ENCODE results near the gene CPA3. TPM values are rescaled to one million over a fixed set of nuclear protein-coding genes. Genes with fewer than 3 reads are reported as not detected.

Gene CPA3
- total and polyA plus RNA-seq, 2 donors (not counting 1 experiment from before 2014, with no cell fraction given) = 0.17 TPM; not detected in 1

DNA sequence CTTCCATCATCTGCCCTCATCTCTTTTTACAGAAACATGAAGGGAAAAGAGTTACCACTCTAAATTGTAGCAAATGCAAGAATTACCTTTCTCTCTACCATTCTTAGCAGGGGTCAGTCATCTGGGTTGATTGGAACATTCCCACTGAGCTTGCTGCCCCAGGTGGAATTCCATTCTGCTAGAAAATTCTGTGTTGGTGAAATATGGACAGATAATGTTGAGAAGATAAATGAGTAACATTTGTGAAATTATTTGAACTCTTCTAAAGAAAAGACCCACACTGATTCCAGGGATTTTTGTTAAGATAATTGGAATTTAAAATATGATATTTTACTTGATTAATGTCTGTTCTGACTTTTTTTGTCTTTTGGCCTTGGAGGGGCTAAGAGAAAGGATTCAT lies 11.0 kb upstream of the CPA3 start:
- TF ChIP-seq, protein P1, sequence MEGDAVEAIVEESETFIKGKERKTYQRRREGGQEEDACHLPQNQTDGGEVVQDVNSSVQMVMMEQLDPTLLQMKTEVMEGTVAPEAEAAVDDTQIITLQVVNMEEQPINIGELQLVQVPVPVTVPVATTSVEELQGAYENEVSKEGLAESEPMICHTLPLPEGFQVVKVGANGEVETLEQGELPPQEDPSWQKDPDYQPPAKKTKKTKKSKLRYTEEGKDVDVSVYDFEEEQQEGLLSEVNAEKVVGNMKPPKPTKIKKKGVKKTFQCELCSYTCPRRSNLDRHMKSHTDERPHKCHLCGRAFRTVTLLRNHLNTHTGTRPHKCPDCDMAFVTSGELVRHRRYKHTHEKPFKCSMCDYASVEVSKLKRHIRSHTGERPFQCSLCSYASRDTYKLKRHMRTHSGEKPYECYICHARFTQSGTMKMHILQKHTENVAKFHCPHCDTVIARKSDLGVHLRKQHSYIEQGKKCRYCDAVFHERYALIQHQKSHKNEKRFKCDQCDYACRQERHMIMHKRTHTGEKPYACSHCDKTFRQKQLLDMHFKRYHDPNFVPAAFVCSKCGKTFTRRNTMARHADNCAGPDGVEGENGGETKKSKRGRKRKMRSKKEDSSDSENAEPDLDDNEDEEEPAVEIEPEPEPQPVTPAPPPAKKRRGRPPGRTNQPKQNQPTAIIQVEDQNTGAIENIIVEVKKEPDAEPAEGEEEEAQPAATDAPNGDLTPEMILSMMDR (conservative IDR thresholded peaks at IDR 0.05 in 1 of 2, IDR thresholded peaks at IDR 0.05 in 1 of 2; ENCODE audit: low read depth in 1 of 2, low read length in 2 of 2) = no peak
- TF ChIP-seq EZH2 (IDR thresholded peaks at IDR 0.05; ENCODE audit: low read length, missing control alignments) = no peak
- DNase-seq (ENCODE audit: low read depth in 2 of 2) = no peak
- Histone ChIP-seq H3K4me1 (ENCODE audit: control insufficient read depth, extremely low read depth, insufficient read depth, low read length) (no peaks in the 10 kb centered on the region), H3K9ac (ENCODE audit: insufficient read depth, low read length) (no peak overlapping the region), H3K4me2 (ENCODE audit: extremely low read depth, insufficient read depth, low read length) (no peak overlapping the region), H4K20me1 (ENCODE audit: control insufficient read depth, extremely low read depth, insufficient read depth, low read length) (no peaks in the 10 kb centered on the region), H3K36me3 (ENCODE audit: control insufficient read depth, insufficient read depth, low read length) (no peaks in the 10 kb centered on the region), H3K79me2 (ENCODE audit: control insufficient read depth, insufficient read depth, low read length) (no peaks in the 10 kb centered on the region), H3K27ac (ENCODE audit: insufficient read depth, low read length) (no peak overlapping the region), H2AFZ (ENCODE audit: low read length) (no peak overlapping the region), H3K9me3 (ENCODE audit: control insufficient read depth, insufficient read depth, low read depth, low read length) (no peaks in the 10 kb centered on the region), H3K4me3 (replicated peaks in 1 of 4; ENCODE audit: control extremely low read depth in 1 of 4, insufficient read depth in 1 of 4, low read depth in 3 of 4, low read length in 4 of 4) (no peak overlapping the region), H3K27me3 (ENCODE audit: control insufficient read depth, insufficient read depth, low read length) (no peaks in the 10 kb centered on the region)

DNA sequence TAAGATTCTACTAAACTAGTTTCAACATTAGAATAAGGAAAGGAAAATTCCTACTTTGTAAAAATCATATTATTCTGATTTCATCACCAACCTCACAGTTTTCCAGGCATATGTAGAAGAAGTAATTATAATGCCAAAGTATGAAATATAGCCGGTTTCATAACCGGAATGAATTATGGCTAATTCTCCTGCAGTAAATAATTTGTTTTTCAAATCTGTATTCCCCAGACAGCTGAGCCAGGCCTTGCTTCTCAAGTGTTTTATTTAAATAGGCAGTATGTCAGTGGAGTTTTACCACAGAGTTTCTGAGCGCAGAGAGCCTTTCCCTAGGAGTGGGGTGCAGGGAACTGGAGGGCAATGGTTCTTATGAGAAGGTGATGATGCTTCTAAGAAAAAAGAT lies 8.7 kb upstream of the CPA3 start:
- Histone ChIP-seq H3K4me1 (ENCODE audit: control insufficient read depth, extremely low read depth, insufficient read depth, low read length) (no peaks in the 10 kb centered on the region), H2AFZ (ENCODE audit: low read length) (no peak overlapping the region), H3K36me3 (ENCODE audit: control insufficient read depth, insufficient read depth, low read length) (no peaks in the 10 kb centered on the region), H3K79me2 (ENCODE audit: control insufficient read depth, insufficient read depth, low read length) (no peaks in the 10 kb centered on the region), H3K4me3 (replicated peaks in 1 of 4; ENCODE audit: control extremely low read depth in 1 of 4, insufficient read depth in 1 of 4, low read depth in 3 of 4, low read length in 4 of 4) (no peak overlapping the region), H3K9ac (ENCODE audit: insufficient read depth, low read length) (no peak overlapping the region), H3K4me2 (ENCODE audit: extremely low read depth, insufficient read depth, low read length) (no peak overlapping the region), H3K27ac (ENCODE audit: insufficient read depth, low read length) (no peak overlapping the region), H3K9me3 (ENCODE audit: control insufficient read depth, insufficient read depth, low read depth, low read length) (no peaks in the 10 kb centered on the region), H3K27me3 (ENCODE audit: control insufficient read depth, insufficient read depth, low read length) (no peaks in the 10 kb centered on the region), H4K20me1 (ENCODE audit: control insufficient read depth, extremely low read depth, insufficient read depth, low read length) (no peaks in the 10 kb centered on the region)
- DNase-seq (ENCODE audit: low read depth in 2 of 2) = peak in 1 of 2 donors; percentile 27
- TF ChIP-seq, protein P1 (conservative IDR thresholded peaks at IDR 0.05 in 1 of 2, IDR thresholded peaks at IDR 0.05 in 1 of 2; ENCODE audit: low read depth in 1 of 2, low read length in 2 of 2) = no peak
- no peak for TF ChIP-seq EZH2 (IDR thresholded peaks at IDR 0.05; ENCODE audit: low read length, missing control alignments)

DNA sequence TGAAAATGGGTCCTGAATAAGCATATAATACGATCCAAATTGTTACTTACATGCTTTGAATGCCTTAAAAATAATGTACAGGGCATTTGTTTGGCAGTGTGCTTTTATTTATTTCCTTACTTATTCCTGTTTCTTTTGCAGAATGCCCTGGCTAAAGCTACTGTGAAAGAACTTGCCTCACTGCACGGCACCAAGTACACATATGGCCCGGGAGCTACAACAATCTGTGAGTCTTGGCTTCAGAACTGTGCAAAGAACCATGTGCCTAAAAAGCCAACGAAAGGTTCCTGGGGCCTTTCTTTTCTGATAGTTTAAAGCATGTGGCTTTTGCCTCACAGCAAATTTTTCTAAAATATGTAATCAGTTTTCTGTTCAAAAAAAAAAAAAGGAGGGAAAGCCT lies 7.8 kb upstream of the CPA3 start:
- no peak for DNase-seq (ENCODE audit: low read depth in 2 of 2)
- H3K4me1 ChIP-seq (ENCODE audit: control insufficient read depth, extremely low read depth, insufficient read depth, low read length) = no peaks in the 10 kb centered on the region
- H3K4me2 ChIP-seq (ENCODE audit: extremely low read depth, insufficient read depth, low read length) = no peak overlapping the region
- H3K27ac ChIP-seq (ENCODE audit: insufficient read depth, low read length) = no peak overlapping the region
- H3K36me3 ChIP-seq (ENCODE audit: control insufficient read depth, insufficient read depth, low read length) = no peaks in the 10 kb centered on the region
- TF ChIP-seq, protein P1 (conservative IDR thresholded peaks at IDR 0.05 in 1 of 2, IDR thresholded peaks at IDR 0.05 in 1 of 2; ENCODE audit: low read depth in 1 of 2, low read length in 2 of 2) = no peak
- TF ChIP-seq EZH2 (IDR thresholded peaks at IDR 0.05; ENCODE audit: low read length, missing control alignments) = no peak
- no peaks in the 10 kb centered on the region for H3K9me3 ChIP-seq (ENCODE audit: control insufficient read depth, insufficient read depth, low read depth, low read length)
- H4K20me1 ChIP-seq (ENCODE audit: control insufficient read depth, extremely low read depth, insufficient read depth, low read length) = no peaks in the 10 kb centered on the region
- H3K79me2 ChIP-seq (ENCODE audit: control insufficient read depth, insufficient read depth, low read length) = no peaks in the 10 kb centered on the region
- H3K9ac ChIP-seq (ENCODE audit: insufficient read depth, low read length) = no peak overlapping the region
- H3K4me3 ChIP-seq (replicated peaks in 1 of 4; ENCODE audit: control extremely low read depth in 1 of 4, insufficient read depth in 1 of 4, low read depth in 3 of 4, low read length in 4 of 4) = no peak overlapping the region
- H2AFZ ChIP-seq (ENCODE audit: low read length) = no peak overlapping the region
- no peaks in the 10 kb centered on the region for H3K27me3 ChIP-seq (ENCODE audit: control insufficient read depth, insufficient read depth, low read length)
